Stomach smooth muscle (tissue), 2 donors: ENCODE measurements around the gene TNFRSF9.

Experiments
- H3K27ac ChIP-seq: one replicate; pipeline ENCODE4 v1.7.0; 2013; ENCODE audit warnings: mild to moderate bottlenecking, low read length, inconsistent platforms
- H3K27me3 ChIP-seq, 2 donors: one replicate each; pipeline ENCODE4 v1.7.0; 2013; ENCODE audit warnings: low read length in 2 of 2; ENCODE audit not compliant: insufficient read depth in 2 of 2, control insufficient read depth in 1 of 2
- H3K36me3 ChIP-seq, 2 donors: one replicate each; pipeline ENCODE4 v1.7.0; 2013; ENCODE audit warnings: low read length in 2 of 2; ENCODE audit not compliant: control insufficient read depth in 2 of 2, insufficient read depth in 2 of 2
- H3K4me1 ChIP-seq: one replicate; pipeline ENCODE4 v1.7.0; 2013; ENCODE audit warnings: low read length; ENCODE audit not compliant: control insufficient read depth, insufficient read depth
- H3K4me3 ChIP-seq, 2 donors: one replicate each; pipeline ENCODE4 v1.7.0; 2013; ENCODE audit warnings: low read length in 2 of 2
- H3K9ac ChIP-seq, 2 donors: one replicate each; pipeline ENCODE4 v1.7.0; 2013; ENCODE audit warnings: low read length in 2 of 2, mild to moderate bottlenecking in 1 of 2
- H3K9me3 ChIP-seq, 2 donors: one replicate each; pipeline ENCODE4 v1.7.0; 2013; ENCODE audit warnings: low read length in 2 of 2; ENCODE audit not compliant: control insufficient read depth in 2 of 2
- donor health status: healthy.
- donor health status: Pancreatic carcinoma.

Gene TNFRSF9

GRCh38 chr1:7940745-7941436 is at the start of gene TNFRSF9:
TSS of gene TNFRSF9 (minus strand) at chr1:7940839. CDS start at chr1:7939994, 845 bp downstream.
- Histone ChIP-seq H3K9ac (no peak within 1 kb of the TSS), H3K36me3 (no peaks in the 10 kb centered on the region), H3K27me3 (peaks cover 7 to 20% of the 10 kb centered on the region in 2 donors), H3K9me3 (no peaks in the 10 kb centered on the region), H3K4me3 (no peak within 1 kb of the TSS), H3K27ac (no peak within 1 kb of the TSS), H3K4me1 (peaks cover 10% of the 10 kb centered on the region)

DNA sequence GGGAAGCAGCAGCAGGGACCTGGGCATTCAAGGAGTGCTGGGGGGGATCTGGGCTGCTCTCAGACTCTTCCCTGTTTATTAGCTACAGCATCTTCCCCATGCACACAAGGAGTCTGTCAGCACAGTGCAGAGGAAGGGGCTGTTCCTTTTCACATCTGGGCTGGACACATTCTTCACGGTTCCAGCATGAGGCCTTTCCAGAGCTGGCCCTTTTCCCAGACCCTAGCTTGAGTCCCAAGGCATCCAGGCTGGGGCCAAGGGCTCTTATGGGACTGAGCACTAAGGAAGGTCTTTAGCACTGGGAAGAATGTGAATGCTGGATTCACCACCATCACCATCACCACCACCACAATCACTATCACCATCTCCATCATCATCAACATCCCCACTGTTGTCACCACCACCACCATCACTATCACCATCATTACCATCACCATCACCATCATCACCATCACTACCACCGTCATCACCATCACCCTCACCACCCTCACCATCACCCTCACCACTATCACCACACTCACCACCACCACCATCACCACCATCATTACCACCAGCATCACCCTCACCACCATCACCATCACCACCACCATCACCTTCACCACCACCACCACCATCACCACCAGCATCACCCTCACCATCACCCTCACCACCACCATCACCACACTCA is 49.3 kb upstream of the TNFRSF9 start:
- H3K27ac ChIP-seq, result no peak overlapping the region

DNA sequence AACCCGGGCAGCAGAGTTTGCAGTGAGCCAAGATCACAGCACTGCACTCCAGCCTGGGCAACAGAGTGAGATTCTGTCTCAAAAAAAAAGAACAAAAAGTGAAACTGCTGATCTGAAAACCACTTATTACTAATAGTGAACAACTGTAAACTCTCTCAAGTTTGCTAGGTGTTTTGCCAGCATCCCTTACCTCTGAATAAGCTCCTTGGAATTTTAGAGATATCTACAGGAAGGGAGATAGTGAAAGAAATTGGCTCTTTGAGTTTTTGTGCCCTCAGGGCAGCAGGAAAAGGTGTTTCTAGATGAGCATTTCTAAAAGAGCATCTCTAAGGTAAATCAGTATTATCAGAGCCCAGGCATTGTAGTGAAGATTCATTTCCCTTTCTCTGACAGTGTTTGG is 47.9 kb upstream of the TNFRSF9 start:
- H3K9ac ChIP-seq, result no peak overlapping the region
- H3K9me3 ChIP-seq, result no peaks in the 10 kb centered on the region
- H3K27ac ChIP-seq, result no peak overlapping the region
- no peaks in the 10 kb centered on the region for H3K27me3 ChIP-seq
- H3K4me1 ChIP-seq, result peaks cover 7% of the 10 kb centered on the region
- H3K36me3 ChIP-seq, result peaks cover 25 to 28% of the 10 kb centered on the region in 2 donors
- H3K4me3 ChIP-seq, result no peak overlapping the region

More for the DNA sequence above, 49.3 kb upstream of the TNFRSF9 start:
- Histone ChIP-seq H3K4me3 (no peak overlapping the region), H3K9ac (no peak overlapping the region), H3K27me3 (no peaks in the 10 kb centered on the region), H3K9me3 (no peaks in the 10 kb centered on the region), H3K36me3 (peaks cover 16 to 18% of the 10 kb centered on the region in 2 donors), H3K4me1 (peaks cover 7% of the 10 kb centered on the region)

DNA sequence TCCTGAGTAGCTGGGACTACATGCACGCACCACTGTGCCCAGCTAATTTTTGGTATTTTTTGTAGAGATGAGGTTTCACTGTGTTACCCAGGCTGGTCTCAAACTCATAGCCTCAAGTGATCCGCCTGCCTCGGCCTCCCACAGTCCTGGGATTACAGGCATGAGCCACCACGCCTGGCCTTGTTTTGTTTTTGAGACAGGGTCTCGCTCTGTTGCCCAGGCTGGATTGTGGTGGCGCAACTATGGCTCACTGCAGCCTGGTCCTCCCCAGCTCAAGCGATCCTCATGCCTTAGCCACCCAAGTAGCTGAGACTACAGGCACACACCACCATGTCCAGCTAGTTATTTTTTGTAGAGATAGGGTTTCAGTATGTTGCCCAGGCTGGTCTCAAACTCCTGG is 46.9 kb upstream of the TNFRSF9 start:
- no peak overlapping the region for H3K27ac ChIP-seq
- no peaks in the 10 kb centered on the region for H3K27me3 ChIP-seq
- H3K4me3 ChIP-seq, result no peak overlapping the region
- H3K36me3 ChIP-seq, result peaks cover 30 to 36% of the 10 kb centered on the region in 2 donors
- H3K9ac ChIP-seq, result no peak overlapping the region
- H3K4me1 ChIP-seq, result peaks cover 7% of the 10 kb centered on the region
- no peaks in the 10 kb centered on the region for H3K9me3 ChIP-seq

DNA sequence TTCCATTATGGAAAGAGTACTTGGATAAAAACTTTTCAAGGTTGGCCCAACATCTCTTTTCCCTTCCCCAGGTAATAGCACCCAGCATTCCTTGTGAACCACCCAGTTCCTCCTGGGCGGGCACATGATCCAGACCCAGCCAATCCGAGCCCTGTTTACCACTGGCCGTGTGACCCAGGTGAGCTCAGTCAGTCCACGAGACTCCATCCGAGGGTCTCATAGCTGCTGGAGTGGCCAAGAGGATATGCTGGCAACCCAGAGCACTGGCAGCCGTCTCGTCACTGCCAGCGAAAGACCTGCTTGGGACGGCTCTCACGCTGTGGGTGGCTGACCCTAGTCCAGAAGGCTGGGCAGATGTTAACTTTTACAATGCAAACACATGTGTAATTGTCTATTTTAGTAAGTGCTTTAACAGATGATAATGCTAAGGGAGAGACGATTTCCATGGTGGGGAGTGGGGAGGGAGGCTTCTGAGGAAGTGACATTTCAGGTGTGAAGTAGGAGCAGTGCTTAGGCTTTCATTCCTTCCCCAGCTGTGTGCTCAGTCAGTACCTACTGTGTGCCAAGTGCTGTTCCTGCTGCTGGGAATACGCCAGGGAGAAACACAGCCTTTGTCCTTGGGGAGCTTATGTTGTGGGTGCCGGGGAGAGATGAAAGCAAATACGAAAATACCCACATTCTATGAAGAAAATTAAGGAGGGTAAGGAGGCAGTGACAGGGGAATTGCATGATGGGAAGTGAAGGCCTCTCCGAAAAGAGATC is 45.4 kb upstream of the TNFRSF9 start:
- H3K4me1 ChIP-seq, result peaks cover 10% of the 10 kb centered on the region
- no peak overlapping the region for H3K9ac ChIP-seq
- H3K27ac ChIP-seq, result no peak overlapping the region
- H3K36me3 ChIP-seq, result peaks cover 36 to 43% of the 10 kb centered on the region in 2 donors
- H3K9me3 ChIP-seq, result no peaks in the 10 kb centered on the region
- H3K27me3 ChIP-seq, result no peaks in the 10 kb centered on the region
- H3K4me3 ChIP-seq, result no peak overlapping the region

DNA sequence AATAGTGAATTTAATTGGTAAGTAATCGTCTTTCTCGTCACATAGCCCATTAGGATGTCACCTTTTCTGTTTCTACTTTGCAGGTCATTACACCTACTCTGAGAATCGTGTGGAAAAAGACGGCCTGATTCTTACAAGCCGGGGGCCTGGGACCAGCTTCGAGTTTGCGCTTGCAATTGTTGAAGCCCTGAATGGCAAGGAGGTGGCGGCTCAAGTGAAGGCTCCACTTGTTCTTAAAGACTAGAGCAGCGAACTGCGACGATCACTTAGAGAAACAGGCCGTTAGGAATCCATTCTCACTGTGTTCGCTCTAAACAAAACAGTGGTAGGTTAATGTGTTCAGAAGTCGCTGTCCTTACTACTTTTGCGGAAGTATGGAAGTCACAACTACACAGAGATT is 44.2 kb upstream of the TNFRSF9 start:
- Histone ChIP-seq H3K36me3 (peaks cover 45 to 48% of the 10 kb centered on the region in 2 donors), H3K4me3 (no peak overlapping the region), H3K9ac (no peak overlapping the region), H3K9me3 (no peaks in the 10 kb centered on the region), H3K4me1 (peaks cover 7% of the 10 kb centered on the region), H3K27me3 (no peaks in the 10 kb centered on the region), H3K27ac (no peak overlapping the region)

- Histone ChIP-seq H3K9ac (no peak overlapping the region), H3K27me3 (no peaks in the 10 kb centered on the region), H3K27ac (no peak overlapping the region), H3K4me3 (no peak overlapping the region), H3K9me3 (no peaks in the 10 kb centered on the region), H3K36me3 (peaks cover 54 to 57% of the 10 kb centered on the region in 2 donors), H3K4me1 (peaks cover 4% of the 10 kb centered on the region)
Observed at GRCh38 chr1:7983086-7983778, 42.6 kb upstream of the TNFRSF9 start.

DNA sequence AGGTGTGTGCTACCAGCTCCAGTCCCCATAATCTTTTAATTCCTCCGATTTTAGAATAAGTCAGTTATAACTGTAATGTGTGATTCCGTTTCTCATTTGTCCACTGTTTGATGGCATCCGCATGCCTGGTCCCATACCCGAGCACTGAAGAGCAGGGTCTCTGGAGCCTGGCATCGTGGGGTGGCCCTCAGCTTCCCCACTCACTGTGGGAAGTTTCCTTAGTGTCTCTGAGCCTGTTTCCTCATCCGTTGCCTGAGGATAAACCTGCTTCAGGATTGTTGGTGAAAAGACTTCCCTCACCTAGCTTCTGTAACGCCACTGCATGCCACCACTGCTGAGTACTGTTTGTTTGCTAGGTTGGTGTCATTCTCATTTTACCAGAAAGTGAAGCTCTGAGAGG is 40.3 kb upstream of the TNFRSF9 start:
- Histone ChIP-seq H3K4me1 (peaks cover 4% of the 10 kb centered on the region), H3K4me3 (no peak overlapping the region), H3K27me3 (no peaks in the 10 kb centered on the region), H3K9ac (no peak overlapping the region), H3K27ac (no peak overlapping the region), H3K36me3 (peaks cover 54% of the 10 kb centered on the region in 2 donors), H3K9me3 (no peaks in the 10 kb centered on the region)

DNA sequence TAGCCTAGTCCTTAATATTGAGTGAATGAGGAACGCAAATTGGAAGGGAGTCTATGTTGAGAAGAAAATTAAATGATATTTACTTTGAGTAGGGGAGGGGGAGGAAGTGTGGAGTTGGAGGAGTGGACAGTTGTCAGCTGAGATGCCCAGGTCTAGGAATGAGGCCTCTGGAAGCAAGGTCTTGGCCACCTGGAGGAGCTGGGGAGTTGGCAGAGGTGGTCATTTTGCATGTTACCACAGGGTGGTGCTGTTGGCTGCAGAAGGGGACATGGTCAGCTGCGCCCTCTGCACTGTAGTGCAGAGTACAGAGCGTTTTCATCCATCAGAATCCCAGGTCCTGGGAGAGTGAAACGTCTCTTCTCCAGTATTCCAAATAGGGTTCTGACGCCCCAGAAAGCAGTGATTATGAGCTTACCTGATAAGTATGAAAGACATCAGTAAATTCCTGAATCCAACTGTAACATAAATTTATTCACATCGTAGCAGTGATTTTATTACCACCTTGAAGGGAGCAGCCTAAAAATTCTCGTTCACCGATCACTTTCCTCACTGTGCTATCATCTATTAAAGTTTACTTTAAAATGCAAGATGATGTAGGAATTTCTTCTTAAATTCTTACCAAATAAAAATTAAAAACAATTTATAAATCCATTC is 34.7 kb upstream of the TNFRSF9 start:
- H3K9me3 ChIP-seq, result no peaks in the 10 kb centered on the region
- H3K4me3 ChIP-seq, result no peak overlapping the region
- H3K36me3 ChIP-seq, result peaks cover 28 to 39% of the 10 kb centered on the region in 2 donors
- H3K4me1 ChIP-seq, result no peaks in the 10 kb centered on the region
- no peak overlapping the region for H3K27ac ChIP-seq
- H3K9ac ChIP-seq, result no peak overlapping the region
- no peaks in the 10 kb centered on the region for H3K27me3 ChIP-seq

DNA sequence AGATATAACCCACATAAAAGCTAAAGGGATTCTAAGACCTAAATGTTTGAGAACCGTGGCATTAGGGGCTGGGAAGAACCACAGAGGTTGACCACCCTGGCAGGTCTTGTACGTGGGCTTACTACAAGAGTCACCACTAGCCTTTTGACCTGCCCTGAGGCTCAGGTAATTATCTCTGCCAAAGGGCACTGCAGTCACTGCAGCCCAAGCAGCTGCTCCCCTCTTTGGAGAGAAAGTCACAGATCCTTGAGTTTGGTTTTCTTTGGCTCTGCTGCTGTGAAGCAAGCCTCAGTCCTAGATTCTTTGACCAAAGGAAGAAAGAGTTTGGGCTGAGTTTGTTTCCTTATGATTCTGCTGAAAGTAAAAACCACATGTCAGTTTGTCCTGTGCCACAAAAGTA is 32.4 kb upstream of the TNFRSF9 start:
- Histone ChIP-seq H3K27me3 (no peaks in the 10 kb centered on the region), H3K9me3 (no peaks in the 10 kb centered on the region), H3K36me3 (peaks cover 27 to 39% of the 10 kb centered on the region in 2 donors), H3K4me1 (no peaks in the 10 kb centered on the region), H3K27ac (no peak overlapping the region), H3K4me3 (no peak overlapping the region), H3K9ac (no peak overlapping the region)
